Measurements from ENCODE around the gene CYP26A1.

Gene CYP26A1

DNA sequence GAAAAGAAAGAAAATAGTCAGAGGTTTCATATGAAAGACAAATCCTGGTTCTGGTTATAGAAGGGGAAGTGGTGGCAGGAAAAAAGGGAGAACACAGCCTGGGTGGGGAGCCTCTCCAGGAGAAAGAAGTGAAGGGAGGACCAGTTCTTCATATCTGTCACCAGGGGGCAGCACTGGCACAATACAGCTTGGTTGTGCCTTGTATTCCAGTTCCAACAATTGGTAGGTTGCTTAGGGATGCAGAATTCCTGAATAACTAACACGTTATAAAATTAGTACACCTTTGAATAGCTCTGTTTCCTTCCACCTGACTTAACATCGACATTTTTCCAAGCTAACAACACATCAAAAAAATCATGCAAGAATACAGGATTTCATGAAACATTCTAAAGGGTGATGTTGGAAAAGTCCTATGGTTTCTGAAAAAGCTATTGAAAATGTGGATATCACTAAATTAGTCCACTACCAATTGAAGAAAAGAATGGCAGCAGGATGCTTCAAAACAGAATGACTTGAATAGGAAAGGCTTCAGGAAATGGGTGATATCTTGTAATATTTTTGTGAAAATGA, 52.9 kb downstream of the CYP26A1 start:
- DNase-seq = no peak

Measured in NCI-H526 (cell line).